Measurements from ENCODE around the gene S100A12.

- TF ChIP-seq CEBPB (tag; IDR thresholded peaks at IDR 0.05) = no peak
- no peak for TF ChIP-seq GABPA (tag; conservative IDR thresholded peaks at IDR 0.05; ENCODE audit: low read depth)
- no peak for TF ChIP-seq ZNF79 (CRISPR knock-in tag; IDR thresholded peaks at IDR 0.05; ENCODE audit: low read depth)
- TF ChIP-seq CTCF (IDR thresholded peaks at IDR 0.05 in 2 of 3, conservative IDR thresholded peaks at IDR 0.05 in 1 of 3; ENCODE audit: insufficient read depth in 2 of 3, low read depth in 1 of 3, low read length in 3 of 3) = no peak
- no peak for TF ChIP-seq TEAD4 (IDR thresholded peaks at IDR 0.05; ENCODE audit: low read length)
- no peak for TF ChIP-seq TEAD4 (CRISPR knock-in tag; IDR thresholded peaks at IDR 0.05; ENCODE audit: borderline replicate concordance)
- no peak for TF ChIP-seq HMGXB4 (CRISPR knock-in tag; IDR thresholded peaks at IDR 0.05)
- no peak for TF ChIP-seq YY1 (IDR thresholded peaks at IDR 0.05; ENCODE audit: borderline replicate concordance in 1 of 3, control insufficient read depth in 1 of 3, extremely low read depth in 1 of 3, insufficient read depth in 3 of 3, insufficient read length in 1 of 3, insufficient replicate concordance in 2 of 3, low read depth in 1 of 3, low read length in 2 of 3)
- no peak for TF ChIP-seq IRF1 (CRISPR knock-in tag; IDR thresholded peaks at IDR 0.05; ENCODE audit: borderline replicate concordance)
- no peak for TF ChIP-seq NFYB (IDR thresholded peaks at IDR 0.05; ENCODE audit: extremely low read depth, insufficient read length)
- no peak for TF ChIP-seq NFATC3 (IDR thresholded peaks at IDR 0.05)
- TF ChIP-seq ZFX (CRISPR knock-in tag; IDR thresholded peaks at IDR 0.05) = no peak
- no peak for TF ChIP-seq ZFPM2 (CRISPR knock-in tag; IDR thresholded peaks at IDR 0.05)
- TF ChIP-seq PCBP1 (IDR thresholded peaks at IDR 0.05; ENCODE audit: low read depth, low read length, poor library complexity, severe bottlenecking) = no peak
- TF ChIP-seq TARDBP (IDR thresholded peaks at IDR 0.05) = no peak
Measured at GRCh38 chr1:153386500-153386901, 11.1 kb upstream of the S100A12 start.
